CD4-positive, alpha-beta T cell treated with Interleukin-4 for 1 hour (primary cell): ENCODE results near the gene ARL13B.
"Not testable (repeated sequence)": the region's sequence is repeated elsewhere in the genome, so short reads cannot be mapped to it uniquely, and the experiment has no call there.

Source experiments
- DNase-seq, 2 donors: peaks; one replicate each; pipeline ENCODE4 v3.0.0-alpha.2; 2020 to 2022

The ARL13B gene

DNA sequence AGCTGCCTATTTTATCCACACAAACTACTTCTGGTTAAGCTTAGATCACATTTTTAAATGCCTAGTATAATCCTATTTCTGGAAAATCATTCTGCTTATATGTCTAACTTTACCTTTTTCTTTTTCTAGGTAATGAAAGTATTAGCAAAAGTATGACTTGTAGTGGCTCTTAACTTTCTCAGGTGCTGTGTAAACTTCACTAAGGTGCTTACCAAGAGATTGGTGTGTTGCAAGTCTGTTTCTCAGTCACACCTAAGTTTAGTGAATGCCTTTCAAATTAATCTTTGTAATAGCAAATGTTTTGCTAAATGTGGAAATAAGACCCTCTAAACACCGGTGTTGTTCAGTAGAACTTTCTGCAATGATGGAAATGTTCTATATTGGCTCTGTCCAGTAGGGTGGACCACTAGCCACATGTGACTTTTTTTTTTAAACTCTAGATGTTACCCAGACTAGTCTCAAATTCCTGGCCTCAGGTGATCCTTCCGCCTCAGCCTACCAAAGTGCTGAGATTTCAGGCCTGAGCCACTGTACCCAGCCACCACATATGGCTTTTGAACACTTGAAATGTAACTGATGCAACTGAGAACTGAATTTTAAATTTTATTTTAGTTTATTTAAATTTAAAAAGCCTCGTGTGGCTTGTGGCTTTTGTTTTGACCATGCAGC, 22.0 kb downstream of the ARL13B start:
- no peak for DNase-seq

DNA sequence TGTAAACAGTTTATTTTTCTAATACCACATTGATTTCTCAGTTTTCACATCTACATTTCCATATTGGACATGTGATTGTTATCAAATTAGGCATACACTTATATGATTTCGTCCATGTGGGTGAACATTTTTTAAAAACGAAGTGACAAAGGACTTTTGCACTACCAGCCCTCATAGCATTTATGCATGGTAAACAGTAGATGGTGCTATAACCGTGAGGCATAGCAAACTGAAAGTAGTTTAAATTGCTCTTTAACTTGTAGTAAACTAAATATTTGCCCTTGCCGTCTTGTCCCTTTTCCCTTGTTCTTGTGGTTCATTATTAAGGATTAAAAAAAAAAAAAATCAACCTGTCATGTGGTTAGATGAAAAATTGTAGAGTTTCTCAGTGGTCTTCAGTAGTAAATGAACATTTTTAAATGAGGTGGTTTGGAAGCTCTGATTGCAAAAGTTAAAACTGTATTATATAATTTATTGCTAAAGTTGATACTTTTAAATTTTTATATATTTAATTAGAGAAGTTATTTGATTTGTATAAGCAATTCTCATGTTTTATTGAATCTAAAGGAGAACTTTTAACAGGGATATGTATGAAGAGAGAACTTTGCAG, 24.5 kb downstream of the ARL13B start:
- peak in 1 of 2 donors; percentile 71 for DNase-seq

DNA sequence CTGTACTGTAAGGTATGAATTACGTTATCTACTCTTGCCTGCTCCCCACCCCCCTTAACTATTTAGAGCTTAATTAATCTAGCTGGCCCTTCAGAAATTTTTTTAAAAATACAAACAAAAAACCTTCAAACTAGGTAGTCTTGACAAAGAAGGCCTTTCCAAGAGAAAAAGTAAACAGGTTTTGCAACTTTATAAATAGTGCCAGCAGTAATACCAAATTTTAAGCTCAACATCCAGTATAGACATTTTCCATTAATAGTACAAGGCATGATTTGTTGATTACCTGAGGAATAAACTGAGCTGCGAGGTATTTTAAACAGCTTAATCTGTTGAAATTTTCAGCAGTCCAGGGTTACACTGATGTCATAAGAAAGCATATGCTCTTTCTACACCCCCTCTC, 28.3 kb downstream of the ARL13B start:
- no peak for DNase-seq

- no peak for DNase-seq
Measured at GRCh38 chr3:94009608-94010007, 29.7 kb downstream of the ARL13B start.

DNA sequence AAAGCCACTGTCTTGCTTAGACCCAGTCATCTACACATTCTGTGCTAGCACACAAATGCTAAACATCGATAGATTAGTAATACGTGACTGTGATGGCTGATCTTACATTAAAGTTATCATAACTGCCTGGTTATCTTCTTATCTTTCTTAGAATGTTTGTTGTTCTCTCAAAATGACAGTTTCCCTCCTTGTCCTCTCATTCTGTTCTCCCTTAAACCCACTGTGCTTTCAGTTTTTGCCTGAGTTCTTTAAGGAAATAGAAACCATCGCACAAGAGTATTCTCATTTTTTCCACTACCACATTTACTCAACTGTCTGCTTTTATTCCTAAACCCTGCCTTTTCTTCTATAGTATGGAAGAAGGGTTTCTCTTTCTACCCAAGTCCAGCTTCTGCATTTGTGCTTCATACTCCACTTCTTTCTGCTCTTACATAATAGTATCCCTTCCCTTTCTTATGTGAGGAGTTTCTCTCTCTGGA, 31.3 kb downstream of the ARL13B start:
- DNase-seq = no peak

DNA sequence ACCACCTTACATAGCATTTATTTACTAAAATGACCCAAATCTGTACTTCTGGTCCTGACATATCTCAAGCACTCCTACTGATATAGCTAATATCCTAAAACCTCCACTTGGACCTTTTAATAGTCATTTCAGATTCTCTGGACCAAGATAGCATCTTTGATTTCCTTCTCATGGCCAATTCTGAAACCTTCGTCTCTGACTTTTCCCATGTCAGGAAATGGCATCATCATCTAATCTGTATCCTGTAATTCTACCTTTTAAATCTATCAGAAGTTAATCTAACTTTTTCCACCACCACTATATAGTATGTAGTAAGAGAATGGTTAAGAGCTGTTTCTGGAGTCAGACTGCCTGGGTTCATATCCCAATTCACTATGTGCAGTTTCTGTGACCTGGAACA, 32.2 kb downstream of the ARL13B start:
- DNase-seq = no peak

DNA sequence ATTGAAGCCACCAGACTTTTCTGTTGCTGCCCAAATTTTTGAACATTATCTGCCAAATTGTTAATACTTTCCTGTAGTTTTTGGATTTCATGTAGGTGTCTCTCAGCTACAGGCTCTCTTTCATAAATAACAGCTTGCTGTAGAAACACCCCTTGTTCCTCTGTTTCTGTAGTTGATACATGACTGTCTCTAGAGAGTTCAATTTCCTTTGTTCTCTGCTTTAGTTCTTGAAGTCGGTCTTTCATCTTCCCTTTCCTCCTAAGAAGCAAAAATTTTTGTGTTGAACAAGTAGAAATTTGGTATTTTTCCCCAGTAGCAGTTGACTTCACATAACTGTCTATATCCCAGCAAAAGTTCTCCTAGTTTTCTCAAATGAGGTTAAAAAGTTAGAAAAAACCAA, 35.1 kb downstream of the ARL13B start:
- no peak for DNase-seq

DNA sequence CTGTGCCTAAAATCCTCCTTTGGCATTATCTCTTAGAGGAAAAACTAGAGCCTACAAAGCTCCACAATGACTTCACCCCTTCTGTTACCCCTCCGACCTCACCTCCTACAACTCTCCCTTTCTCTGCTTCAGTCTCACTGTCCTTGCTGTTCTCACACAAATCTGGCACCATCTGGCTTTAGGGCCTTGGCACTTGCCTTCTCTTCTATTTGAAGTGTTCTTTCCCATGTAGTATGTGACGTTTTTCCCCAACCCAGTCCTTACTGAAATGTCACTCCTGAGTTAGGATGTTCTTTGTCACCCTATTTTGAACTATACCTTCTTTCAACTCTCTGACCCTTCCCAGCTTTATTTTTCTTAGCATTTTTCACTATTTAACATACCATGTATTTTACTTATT, 39.7 kb downstream of the ARL13B start:
- no peak for DNase-seq

- DNase-seq = no peak
Measured at GRCh38 chr3:94020293-94020692, 40.3 kb downstream of the ARL13B start.

GRCh38 chr3:94024385-94024784, 44.4 kb downstream of the ARL13B start:
- no peak for DNase-seq

- no peak for DNase-seq
Measured at GRCh38 chr3:94026623-94027022, 46.7 kb downstream of the ARL13B start.

DNA sequence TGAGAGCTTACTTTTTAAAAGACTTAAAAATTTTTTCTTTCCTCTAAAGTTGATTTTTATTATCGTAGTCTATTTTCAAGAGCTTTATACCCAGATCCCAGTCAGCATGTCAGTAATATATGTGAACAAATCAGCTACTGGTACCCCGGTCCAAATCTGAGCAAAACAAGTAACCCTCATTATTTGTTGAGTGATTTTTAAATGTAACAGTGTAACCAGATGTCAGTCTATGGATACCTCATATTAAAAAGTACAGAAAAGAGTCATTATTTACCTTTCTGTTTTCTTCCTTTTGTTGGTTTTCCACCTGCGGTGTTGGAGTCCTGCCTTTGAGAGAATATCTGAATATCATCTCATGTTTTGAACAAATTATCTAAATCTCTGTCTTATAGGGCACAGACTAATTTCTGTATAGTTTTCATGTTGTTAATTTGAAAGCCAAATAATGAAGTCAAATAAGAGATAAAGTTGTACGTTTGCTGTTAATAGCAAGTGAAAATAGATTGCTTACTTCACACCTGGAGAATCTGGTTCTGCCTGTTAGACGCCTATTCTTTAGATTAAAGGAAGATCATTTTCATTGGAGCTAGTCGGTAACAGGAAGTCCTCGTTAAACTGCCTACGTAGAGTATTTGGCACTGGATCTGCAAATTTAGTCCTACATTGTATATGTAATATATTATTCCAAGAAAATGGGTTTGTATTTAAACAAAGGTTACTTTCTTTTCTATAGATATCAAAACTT, 48.3 kb downstream of the ARL13B start, which contains the start of gene STX19:
TSS of gene STX19 (minus strand) at position 505 of the 745 bp plus-strand sequence. CDS start 13,328 bp downstream, outside the sequence.
- DNase-seq = no peak

- DNase-seq = peak in 1 of 2 donors; percentile 14
Measured at GRCh38 chr3:94036909-94037507, 57.1 kb downstream of the ARL13B start.

DNA sequence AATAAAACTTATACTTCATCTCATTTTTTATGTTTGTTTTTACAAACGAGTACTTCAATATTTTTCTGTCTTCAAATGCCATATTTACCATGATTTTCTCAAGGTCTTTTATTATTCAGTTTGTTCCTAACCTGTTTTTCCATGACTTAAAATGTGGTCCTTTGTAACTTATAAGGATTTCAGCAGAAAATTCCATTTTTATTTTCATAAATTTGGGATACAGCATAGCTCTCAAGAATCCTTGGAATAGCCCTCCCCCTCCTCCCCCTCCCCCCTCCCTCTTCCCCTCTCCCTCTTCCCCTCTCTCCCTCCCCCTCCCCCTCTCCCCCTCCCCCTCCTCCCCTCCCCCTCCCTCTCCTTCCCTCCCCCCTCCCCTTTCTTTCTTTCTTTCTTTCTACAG, 63.3 kb downstream of the ARL13B start:
- DNase-seq = no peak

DNA sequence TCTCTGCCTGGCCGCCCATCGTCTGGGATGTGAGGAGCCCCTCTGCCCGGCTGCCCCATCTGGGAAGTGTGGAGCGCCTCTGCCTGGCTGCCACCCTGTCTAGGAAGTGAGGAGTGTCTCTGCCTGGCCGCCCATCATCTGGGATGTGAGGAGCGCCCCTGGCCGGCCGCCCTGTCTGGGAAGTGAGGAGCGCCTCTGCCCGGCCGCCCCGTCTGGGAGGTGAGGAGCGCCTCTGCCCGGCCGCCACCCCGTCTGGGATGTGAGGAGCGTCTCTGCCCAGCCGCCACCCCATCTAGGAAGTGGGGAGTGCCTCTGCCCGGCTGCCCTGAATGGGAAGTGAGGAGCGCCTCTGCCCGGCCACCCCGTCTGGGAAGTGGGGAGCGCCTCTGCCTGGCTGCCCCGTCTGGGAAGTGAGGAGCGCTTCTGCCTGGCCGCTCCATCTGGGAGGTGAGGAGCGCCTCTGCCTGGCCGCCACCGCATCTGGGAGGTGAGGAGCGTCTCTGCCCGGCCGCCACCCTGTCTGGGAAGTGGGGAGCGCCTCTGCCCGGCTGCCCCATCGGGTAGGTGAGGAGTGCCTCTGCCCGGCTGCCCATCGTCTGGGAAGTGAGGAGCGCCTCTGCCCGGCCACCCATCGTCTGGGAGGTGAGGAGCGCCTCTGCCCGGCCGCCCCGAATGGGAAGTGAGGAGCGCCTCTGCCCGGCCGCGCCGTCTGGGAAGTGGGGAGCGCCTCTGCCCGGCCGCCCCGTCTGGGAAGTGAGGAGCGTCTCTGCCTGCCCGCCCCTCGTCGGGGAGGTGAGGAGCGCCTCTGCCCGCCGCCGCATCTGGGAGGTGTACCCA, 64.4 kb downstream of the ARL13B start:
- not testable (repeated sequence) for DNase-seq

DNA sequence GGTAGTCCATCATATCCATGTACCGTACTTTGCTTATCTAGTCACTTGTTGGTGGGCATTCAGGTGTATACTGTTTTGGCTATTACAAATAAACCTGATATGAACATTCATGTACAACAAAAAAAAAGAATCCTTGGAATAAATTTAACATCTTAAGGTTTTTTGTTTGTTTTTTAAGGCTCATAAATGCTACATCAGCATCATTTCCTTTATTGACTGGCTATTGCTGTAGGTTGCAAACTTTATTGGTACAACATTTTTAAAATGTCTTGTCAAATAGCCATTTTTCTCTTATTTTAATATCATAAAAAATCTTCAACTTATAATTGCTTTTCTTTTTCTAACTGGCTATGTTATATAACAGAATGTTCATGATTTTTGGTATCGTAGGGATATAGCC, 66.6 kb downstream of the ARL13B start:
- no peak for DNase-seq

- DNase-seq = no peak
Measured at GRCh38 chr3:94049267-94049666, 69.3 kb downstream of the ARL13B start.

- no peak for DNase-seq
Measured at GRCh38 chr3:94050546-94050945, 70.6 kb downstream of the ARL13B start.

GRCh38 chr3:94061297-94061696, 81.3 kb downstream of the ARL13B start:
- no peak for DNase-seq

GRCh38 chr3:94062513-94063404, 82.8 kb downstream of the ARL13B start, which contains the start of the genes DHFR2 and NSUN3:
Gene DHFR2, minus strand, starts transcription at chr3:94062916. Its CDS starts 1,405 bp downstream, at chr3:94061511.
Gene NSUN3, plus strand, starts transcription at chr3:94063061. Its CDS starts 66 bp downstream, at chr3:94063127.
- DNase-seq = peak; percentile 89 to 93

DNA sequence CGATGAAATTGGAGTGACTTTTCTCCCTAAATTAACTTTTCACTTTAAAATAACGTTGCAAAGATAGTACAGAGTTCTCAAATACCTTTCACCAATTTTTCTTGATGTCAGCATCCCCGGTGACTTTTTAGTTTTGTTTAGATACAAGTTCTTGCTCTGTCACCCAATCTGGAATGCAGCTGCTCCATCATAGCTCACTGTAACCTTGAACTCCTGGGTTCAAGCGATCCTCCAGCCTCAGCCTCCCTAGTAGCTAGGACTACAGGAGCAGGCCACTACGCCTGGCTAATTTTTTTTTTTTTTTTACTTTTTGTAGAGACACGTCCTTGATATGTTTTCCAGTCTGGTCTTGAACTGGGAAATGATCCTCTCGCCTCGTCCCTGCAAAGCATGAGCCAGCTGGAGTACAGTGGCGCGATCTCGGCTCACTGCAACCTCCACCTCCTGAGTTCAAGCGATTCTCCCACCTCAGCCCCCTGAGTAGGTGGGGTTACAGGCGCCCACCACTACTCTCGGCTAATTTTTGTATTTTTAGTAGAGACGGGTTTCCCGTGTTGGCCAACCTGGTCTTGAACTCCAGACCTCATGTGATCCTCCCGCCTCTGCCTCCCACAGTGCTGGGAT, 83.7 kb downstream of the ARL13B start:
- no peak for DNase-seq
